ENCODE data around the gene OPN5. TPM values are rescaled to one million over a fixed set of nuclear protein-coding genes. Genes with fewer than 3 reads are reported as not detected.
"Not testable (repeated sequence)": the region's sequence is repeated elsewhere in the genome, so short reads cannot be mapped to it uniquely, and the experiment has no call there.

The OPN5 gene
- total RNA-seq, 4 donors from 2014 or later: not detected

- H3K4me3 ChIP-seq (ENCODE audit: low read depth, poor library complexity, severe bottlenecking): no peak overlapping the region
- intact Hi-C loops (cut with DNase I; ENCODE audit: low total_unique reads): no loop called here
- no peak for DNase-seq (ENCODE audit: low spot score in 2 of 2)
- TF ChIP-seq, protein P1, sequence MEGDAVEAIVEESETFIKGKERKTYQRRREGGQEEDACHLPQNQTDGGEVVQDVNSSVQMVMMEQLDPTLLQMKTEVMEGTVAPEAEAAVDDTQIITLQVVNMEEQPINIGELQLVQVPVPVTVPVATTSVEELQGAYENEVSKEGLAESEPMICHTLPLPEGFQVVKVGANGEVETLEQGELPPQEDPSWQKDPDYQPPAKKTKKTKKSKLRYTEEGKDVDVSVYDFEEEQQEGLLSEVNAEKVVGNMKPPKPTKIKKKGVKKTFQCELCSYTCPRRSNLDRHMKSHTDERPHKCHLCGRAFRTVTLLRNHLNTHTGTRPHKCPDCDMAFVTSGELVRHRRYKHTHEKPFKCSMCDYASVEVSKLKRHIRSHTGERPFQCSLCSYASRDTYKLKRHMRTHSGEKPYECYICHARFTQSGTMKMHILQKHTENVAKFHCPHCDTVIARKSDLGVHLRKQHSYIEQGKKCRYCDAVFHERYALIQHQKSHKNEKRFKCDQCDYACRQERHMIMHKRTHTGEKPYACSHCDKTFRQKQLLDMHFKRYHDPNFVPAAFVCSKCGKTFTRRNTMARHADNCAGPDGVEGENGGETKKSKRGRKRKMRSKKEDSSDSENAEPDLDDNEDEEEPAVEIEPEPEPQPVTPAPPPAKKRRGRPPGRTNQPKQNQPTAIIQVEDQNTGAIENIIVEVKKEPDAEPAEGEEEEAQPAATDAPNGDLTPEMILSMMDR (IDR thresholded peaks at IDR 0.05): no peak
- no peak for TF ChIP-seq POLR2A (IDR thresholded peaks at IDR 0.05)
- WGBS, 2 donors: 77 to 88% methylated on average over 1 of the region's 1 CpG
Observed at GRCh38 chr6:47740714-47741113, 41.1 kb upstream of the OPN5 start.

GRCh38 chr6:47741807-47742206 is 40.0 kb upstream of the OPN5 start:
- DNase-seq (ENCODE audit: low spot score in 2 of 2): no peak
- intact Hi-C loops (cut with DNase I; ENCODE audit: low total_unique reads): no loop called here
- WGBS, 2 donors: 31 to 32% methylated on average over 2 of the region's 2 CpGs
- TF ChIP-seq, protein P1 (IDR thresholded peaks at IDR 0.05): no peak
- TF ChIP-seq POLR2A (IDR thresholded peaks at IDR 0.05): no peak
- H3K4me3 ChIP-seq (ENCODE audit: low read depth, poor library complexity, severe bottlenecking): no peak overlapping the region

- no peak overlapping the region for H3K4me3 ChIP-seq (ENCODE audit: low read depth, poor library complexity, severe bottlenecking)
- no peak for DNase-seq (ENCODE audit: low spot score in 2 of 2)
- TF ChIP-seq, protein P1 (IDR thresholded peaks at IDR 0.05): no peak
- TF ChIP-seq POLR2A (IDR thresholded peaks at IDR 0.05): no peak
- intact Hi-C loops (cut with DNase I; ENCODE audit: low total_unique reads): no loop called here
Observed at GRCh38 chr6:47743744-47744143, 38.1 kb upstream of the OPN5 start.

DNA sequence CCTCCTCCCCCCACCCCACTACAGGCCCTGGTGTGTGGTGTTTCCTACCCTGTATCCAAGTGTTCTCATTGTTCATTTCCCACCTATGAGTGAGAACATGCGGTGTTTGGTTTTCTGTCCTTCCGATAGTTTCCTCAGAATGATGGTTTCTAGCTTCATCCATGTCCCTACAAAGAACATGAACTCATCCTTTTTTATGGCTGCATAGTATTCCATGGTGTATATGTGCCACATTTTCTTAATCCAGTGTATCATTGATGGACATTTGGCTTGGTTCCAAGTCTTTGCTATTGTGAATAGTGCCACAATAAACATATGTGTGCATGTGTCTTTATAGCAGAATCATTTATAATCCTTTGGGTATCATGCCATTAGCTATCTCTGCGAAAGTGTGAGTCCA is 36.6 kb upstream of the OPN5 start:
- DNase-seq (ENCODE audit: low spot score in 2 of 2); H3K4me3 ChIP-seq (ENCODE audit: low read depth, poor library complexity, severe bottlenecking); intact Hi-C loops (cut with DNase I; ENCODE audit: low total_unique reads): not testable (repeated sequence)
- WGBS, 2 donors: 96 to 97% methylated on average over 3 of the region's 3 CpGs

DNA sequence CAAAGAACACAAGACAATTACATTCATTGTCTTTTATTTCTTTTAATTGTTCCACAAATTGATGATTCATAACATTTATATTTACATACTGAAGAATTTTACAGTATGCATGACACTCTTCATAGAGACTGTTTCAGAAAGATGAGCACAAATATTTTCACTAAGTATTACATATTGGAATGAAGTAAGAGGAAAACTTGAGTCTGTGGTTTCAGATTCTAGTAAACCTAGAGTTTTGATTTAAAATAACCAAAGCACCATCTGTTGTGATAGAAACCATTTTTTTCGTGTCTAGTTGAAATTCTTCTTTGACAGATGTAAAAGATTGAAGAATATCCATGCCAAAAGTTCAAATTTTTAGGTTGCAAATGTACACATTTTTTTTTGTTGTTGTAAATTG is 32.1 kb upstream of the OPN5 start:
- 28 to 39% methylated on average over 1 of the region's 1 CpG for WGBS, 2 donors
- H3K4me3 ChIP-seq (ENCODE audit: low read depth, poor library complexity, severe bottlenecking): no peak overlapping the region
- TF ChIP-seq, protein P1 (IDR thresholded peaks at IDR 0.05): no peak
- no peak for TF ChIP-seq POLR2A (IDR thresholded peaks at IDR 0.05)
- intact Hi-C loops (cut with DNase I; ENCODE audit: low total_unique reads): no loop called here
- no peak for DNase-seq (ENCODE audit: low spot score in 2 of 2)

DNA sequence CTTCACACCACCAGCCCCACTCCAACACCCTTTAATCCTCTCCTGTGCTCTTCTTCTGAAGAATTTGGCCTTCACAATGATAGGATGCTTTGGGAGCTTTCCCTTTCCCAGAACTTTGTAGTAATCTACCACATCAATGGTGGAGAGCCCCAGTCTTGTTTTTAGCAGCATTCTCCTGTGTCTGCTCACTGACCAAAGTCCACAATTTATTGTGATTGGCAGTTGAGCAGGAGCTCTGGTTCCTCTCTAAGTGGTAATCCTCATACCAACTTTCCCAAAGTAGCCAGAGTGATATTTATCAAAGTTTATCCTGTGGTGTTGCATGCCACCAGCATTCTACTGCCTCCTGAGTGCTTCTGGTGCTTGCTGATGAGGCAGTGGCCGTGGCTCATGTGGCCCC is 29.0 kb upstream of the OPN5 start:
- 63 to 69% methylated on average over 1 of the region's 1 CpG for WGBS, 2 donors
- TF ChIP-seq, protein P1 (IDR thresholded peaks at IDR 0.05): no peak
- no peak for TF ChIP-seq POLR2A (IDR thresholded peaks at IDR 0.05)
- intact Hi-C loops (cut with DNase I; ENCODE audit: low total_unique reads): no loop called here
- no peak for DNase-seq (ENCODE audit: low spot score in 2 of 2)
- H3K4me3 ChIP-seq (ENCODE audit: low read depth, poor library complexity, severe bottlenecking): no peak overlapping the region
